WTC11 (cell line): ENCODE measurements around the gene TTLL5.

Experiments
- TF ChIP-seq, protein P1 (sequence below): sonication (generic); formaldehyde crosslinking; IDR thresholded peaks from 2 replicates; pipeline ENCODE4 v1.8.1; 2023; ENCODE audit warnings: mild to moderate bottlenecking, missing genetic modification reagents, moderate library complexity
- TF ChIP-seq, protein P2 (sequence below): fragments of 200-600 bp; IDR thresholded peaks from 2 replicates; pipeline ENCODE4 v1.8.0; 2022; ENCODE audit warnings: antibody characterized with exemption

- TF ChIP-seq, protein P1, sequence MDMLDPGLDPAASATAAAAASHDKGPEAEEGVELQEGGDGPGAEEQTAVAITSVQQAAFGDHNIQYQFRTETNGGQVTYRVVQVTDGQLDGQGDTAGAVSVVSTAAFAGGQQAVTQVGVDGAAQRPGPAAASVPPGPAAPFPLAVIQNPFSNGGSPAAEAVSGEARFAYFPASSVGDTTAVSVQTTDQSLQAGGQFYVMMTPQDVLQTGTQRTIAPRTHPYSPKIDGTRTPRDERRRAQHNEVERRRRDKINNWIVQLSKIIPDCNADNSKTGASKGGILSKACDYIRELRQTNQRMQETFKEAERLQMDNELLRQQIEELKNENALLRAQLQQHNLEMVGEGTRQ: no peak
- TF ChIP-seq, protein P2, sequence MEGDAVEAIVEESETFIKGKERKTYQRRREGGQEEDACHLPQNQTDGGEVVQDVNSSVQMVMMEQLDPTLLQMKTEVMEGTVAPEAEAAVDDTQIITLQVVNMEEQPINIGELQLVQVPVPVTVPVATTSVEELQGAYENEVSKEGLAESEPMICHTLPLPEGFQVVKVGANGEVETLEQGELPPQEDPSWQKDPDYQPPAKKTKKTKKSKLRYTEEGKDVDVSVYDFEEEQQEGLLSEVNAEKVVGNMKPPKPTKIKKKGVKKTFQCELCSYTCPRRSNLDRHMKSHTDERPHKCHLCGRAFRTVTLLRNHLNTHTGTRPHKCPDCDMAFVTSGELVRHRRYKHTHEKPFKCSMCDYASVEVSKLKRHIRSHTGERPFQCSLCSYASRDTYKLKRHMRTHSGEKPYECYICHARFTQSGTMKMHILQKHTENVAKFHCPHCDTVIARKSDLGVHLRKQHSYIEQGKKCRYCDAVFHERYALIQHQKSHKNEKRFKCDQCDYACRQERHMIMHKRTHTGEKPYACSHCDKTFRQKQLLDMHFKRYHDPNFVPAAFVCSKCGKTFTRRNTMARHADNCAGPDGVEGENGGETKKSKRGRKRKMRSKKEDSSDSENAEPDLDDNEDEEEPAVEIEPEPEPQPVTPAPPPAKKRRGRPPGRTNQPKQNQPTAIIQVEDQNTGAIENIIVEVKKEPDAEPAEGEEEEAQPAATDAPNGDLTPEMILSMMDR: no peak
These were observed 13.4 kb upstream of the TTLL5 start for GRCh38 chr14:75647640-75648039.
